OCI-LY1 (cell line): ENCODE data around the gene NLRP5.

ENCODE experiments used
- H2AFZ ChIP-seq: fragments of 200-600 bp; sonication (generic), shearing (Covaris generic); 2 replicates; pipeline ENCODE4 v1.6.0; 2014; ENCODE audit warnings: antibody characterized with exemption, mild to moderate bottlenecking, low read length
- H3F3A ChIP-seq: fragments of 200-600 bp; sonication (generic), shearing (Covaris generic); 2 replicates; pipeline ENCODE4 v1.6.0; 2014; ENCODE audit warnings: mild to moderate bottlenecking, antibody characterized with exemption, low read length, moderate library complexity; ENCODE audit not compliant: insufficient read depth
- H3K27ac ChIP-seq: fragments of 200-600 bp; sonication (generic); 2 replicates; pipeline ENCODE4 v1.5.1; 2014; ENCODE audit warnings: low read length, mixed run types, mild to moderate bottlenecking, low read depth; ENCODE audit not compliant: poor library complexity, severe bottlenecking
- H3K27me3 ChIP-seq: fragments of 200-600 bp; sonication (generic); 2 replicates; pipeline ENCODE4 v1.6.0; 2014; ENCODE audit warnings: antibody characterized with exemption, mild to moderate bottlenecking, low read length, moderate library complexity; ENCODE audit not compliant: insufficient read depth
- H3K36me3 ChIP-seq: fragments of 200-600 bp; sonication (generic); 2 replicates; pipeline ENCODE4 v1.6.1; 2014; ENCODE audit warnings: mild to moderate bottlenecking, antibody characterized with exemption, low read length, moderate library complexity, mixed read lengths; ENCODE audit not compliant: insufficient read depth
- H3K4me1 ChIP-seq: fragments of 200-600 bp; sonication (generic); 2 replicates; pipeline ENCODE4 v1.5.1; 2014; ENCODE audit warnings: mild to moderate bottlenecking, low read length, moderate library complexity; ENCODE audit not compliant: insufficient read depth, severe bottlenecking
- H3K4me2 ChIP-seq: fragments of 200-600 bp; sonication (generic), shearing (Covaris generic); 2 replicates; pipeline ENCODE4 v1.6.1; 2014; ENCODE audit warnings: low read length
- H3K4me3 ChIP-seq: fragments of 200-600 bp; sonication (generic); 2 replicates; pipeline ENCODE4 v1.5.1; 2014; ENCODE audit warnings: low read length, low read depth, mild to moderate bottlenecking, mixed read lengths; ENCODE audit not compliant: poor library complexity, severe bottlenecking
- H3K79me2 ChIP-seq: fragments of 200-600 bp; shearing (Covaris generic); 2 replicates; pipeline ENCODE4 v1.6.1; 2016; ENCODE audit warnings: mixed run types, low read length, mixed read lengths; ENCODE audit not compliant: insufficient read depth
- H3K9ac ChIP-seq: fragments of 200-600 bp; sonication (generic), shearing (Covaris generic); 2 replicates; pipeline ENCODE4 v1.6.1; 2014; ENCODE audit warnings: mild to moderate bottlenecking, low read length, mixed read lengths
- H3K9me2 ChIP-seq: fragments of 200-600 bp; sonication (generic), shearing (Covaris generic); 2 replicates; pipeline ENCODE4 v1.6.1; 2014; ENCODE audit warnings: low read depth, mild to moderate bottlenecking, low read length, mixed read lengths
- H3K9me3 ChIP-seq: fragments of 200-600 bp; shearing (Covaris generic); 2 replicates; pipeline ENCODE4 v1.6.1; 2014; ENCODE audit warnings: low read length, mixed read lengths
- H4K20me1 ChIP-seq: fragments of 200-600 bp; sonication (generic), shearing (Covaris generic); 2 replicates; pipeline ENCODE4 v1.6.0; 2016; ENCODE audit warnings: mild to moderate bottlenecking, low read length; ENCODE audit not compliant: insufficient read depth
- EZH2 ChIP-seq: fragments of 200-600 bp; sonication (generic), shearing (Covaris generic); IDR thresholded peaks from 2 replicates; pipeline ENCODE4 v1.8.0; 2017; ENCODE audit warnings: borderline replicate concordance, mixed run types, mild to moderate bottlenecking, antibody characterized with exemption, low read length, moderate library complexity, mixed read lengths
- TF ChIP-seq, protein P1 (sequence below): fragments of 200-600 bp; sonication (generic), shearing (Covaris generic); IDR thresholded peaks from 2 replicates; pipeline ENCODE4 v1.5.1; 2017; ENCODE audit warnings: mild to moderate bottlenecking, antibody characterized with exemption, low read length, moderate library complexity, mixed read lengths

The NLRP5 gene

DNA sequence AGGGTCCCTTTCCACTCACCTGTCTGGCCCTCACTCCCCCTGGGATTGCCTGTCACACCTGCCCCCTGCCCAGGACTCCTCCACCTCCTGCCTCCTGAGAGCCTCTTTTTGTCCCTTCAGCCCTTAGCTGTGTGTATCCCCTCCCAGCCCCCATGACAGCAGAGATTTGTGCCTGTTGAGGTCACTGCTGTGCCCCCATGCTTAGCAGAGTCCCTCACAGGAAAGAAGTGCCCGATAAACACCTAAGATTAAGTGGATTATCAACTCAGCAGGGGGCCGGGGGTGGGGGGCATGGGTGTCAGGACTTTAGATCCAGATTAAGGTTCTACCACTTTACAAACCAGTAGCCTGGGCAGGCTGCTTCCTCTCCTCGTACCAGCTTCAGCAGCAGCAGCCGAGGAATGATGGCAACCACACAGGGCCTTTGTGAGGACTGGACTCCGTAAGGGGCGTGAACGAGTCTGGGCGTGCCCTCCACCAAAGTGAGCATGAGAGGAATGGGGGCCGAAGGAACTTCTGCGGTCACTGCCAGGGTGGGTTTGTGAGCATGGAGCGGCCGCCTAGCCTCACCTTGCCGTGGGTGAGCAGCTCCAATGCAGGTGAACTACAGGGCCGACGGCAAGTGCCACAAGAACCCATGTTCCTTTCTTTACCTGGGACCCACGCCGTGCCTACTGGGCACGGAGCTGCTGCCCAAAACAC is 98.4 kb downstream of the NLRP5 start:
- Histone ChIP-seq H3K27me3 (no peaks in the 10 kb centered on the region), H4K20me1 (no peaks in the 10 kb centered on the region), H3K9ac (no peak overlapping the region), H3K79me2 (no peaks in the 10 kb centered on the region), H3K4me1 (peaks cover 7% of the 10 kb centered on the region), H3K9me3 (no peaks in the 10 kb centered on the region), H3K36me3 (peaks cover 5% of the 10 kb centered on the region; the same call in 1 of the 2 replicates), H3K9me2 (no peaks in the 10 kb centered on the region), H3K4me3 (no peak overlapping the region), H2AFZ (no peak overlapping the region), H3F3A (no peaks in the 10 kb centered on the region), H3K4me2 (no peak overlapping the region), H3K27ac (no peak overlapping the region)
- TF ChIP-seq, protein P1, sequence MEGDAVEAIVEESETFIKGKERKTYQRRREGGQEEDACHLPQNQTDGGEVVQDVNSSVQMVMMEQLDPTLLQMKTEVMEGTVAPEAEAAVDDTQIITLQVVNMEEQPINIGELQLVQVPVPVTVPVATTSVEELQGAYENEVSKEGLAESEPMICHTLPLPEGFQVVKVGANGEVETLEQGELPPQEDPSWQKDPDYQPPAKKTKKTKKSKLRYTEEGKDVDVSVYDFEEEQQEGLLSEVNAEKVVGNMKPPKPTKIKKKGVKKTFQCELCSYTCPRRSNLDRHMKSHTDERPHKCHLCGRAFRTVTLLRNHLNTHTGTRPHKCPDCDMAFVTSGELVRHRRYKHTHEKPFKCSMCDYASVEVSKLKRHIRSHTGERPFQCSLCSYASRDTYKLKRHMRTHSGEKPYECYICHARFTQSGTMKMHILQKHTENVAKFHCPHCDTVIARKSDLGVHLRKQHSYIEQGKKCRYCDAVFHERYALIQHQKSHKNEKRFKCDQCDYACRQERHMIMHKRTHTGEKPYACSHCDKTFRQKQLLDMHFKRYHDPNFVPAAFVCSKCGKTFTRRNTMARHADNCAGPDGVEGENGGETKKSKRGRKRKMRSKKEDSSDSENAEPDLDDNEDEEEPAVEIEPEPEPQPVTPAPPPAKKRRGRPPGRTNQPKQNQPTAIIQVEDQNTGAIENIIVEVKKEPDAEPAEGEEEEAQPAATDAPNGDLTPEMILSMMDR = no peak
- TF ChIP-seq EZH2 = no peak

DNA sequence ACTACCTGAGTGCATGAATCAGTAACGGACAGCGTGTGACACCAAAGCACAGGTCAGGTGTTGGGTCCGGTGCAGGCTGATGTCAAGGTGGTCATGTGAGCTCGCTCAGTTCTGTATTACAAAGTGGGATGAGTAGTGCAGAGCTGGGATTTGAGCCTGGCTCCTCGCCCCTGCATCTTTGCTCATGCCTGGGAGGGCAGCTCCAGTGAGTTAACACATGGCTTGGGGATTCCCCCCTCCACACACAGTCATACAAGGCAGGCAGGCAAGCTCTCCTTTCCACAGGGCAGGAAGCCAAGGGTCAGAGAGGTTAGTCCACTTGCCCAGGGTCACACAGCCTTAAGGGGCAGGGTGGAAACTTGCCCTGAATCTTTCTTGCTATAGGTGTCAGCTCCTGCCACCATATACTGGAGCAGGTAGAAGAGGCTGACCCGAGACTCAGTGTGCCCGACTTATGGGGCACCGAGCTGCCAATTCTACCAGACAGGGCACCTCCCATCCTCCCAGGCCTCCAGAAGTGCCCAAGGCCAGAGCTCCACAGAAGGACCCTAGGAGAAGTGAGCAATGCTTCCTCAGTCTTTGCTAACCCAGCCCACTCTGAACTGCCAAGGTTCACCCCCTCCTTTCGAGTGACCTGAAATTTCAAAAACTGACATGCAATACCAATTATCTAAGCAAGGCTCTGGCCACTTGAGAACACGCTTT is 99.1 kb downstream of the NLRP5 start:
- no peaks in the 10 kb centered on the region for H4K20me1 ChIP-seq

DNA sequence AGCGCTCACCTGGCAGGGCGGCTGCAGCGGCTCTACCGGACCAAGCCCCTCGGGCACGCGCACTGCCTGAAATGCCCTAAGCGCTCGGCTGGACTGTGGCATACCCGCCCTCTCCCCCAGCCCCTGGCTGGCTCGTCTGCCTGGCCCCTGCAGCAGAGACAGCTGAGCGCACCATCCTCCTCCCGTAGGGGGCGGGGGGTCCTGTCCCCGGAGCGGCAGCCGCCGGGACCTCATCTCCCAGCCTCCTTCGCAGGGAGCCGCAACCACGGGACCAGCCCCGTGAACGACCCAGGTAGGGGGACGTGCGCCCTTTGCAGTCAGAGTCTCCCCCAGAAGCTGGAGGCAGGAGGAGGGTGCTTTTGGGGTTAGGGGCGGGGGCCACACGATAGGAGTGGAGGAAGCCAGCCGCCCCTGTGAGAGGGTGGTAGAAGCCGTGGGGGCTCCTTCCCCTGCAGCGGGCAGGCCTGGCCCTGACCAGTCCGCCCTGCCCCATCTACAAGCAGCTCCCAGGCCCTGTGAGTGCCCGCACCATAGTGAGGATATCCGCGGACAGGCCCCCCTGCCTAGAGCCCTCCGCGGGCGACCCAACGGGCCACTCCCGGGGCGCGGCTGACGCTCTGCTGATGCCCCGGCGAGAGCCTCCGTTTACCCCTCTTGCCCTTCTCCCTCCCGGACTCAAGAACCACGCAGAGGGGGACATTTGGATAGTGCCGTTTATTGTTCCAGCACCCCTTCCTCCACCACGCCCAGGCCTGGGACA is 100.3 kb downstream of the NLRP5 start:
- H3K9me2 ChIP-seq = no peaks in the 10 kb centered on the region
- no peak overlapping the region for H3K27ac ChIP-seq
- no peak overlapping the region for H2AFZ ChIP-seq
- no peak for TF ChIP-seq EZH2
- TF ChIP-seq, protein P1 = no peak
- no peaks in the 10 kb centered on the region for H3K79me2 ChIP-seq
- no peaks in the 10 kb centered on the region for H3K27me3 ChIP-seq
- H3K36me3 ChIP-seq = peaks cover 5% of the 10 kb centered on the region; the same call in 1 of the 2 replicates
- H4K20me1 ChIP-seq = no peaks in the 10 kb centered on the region
- no peak overlapping the region for H3K4me3 ChIP-seq
- no peak overlapping the region for H3K4me2 ChIP-seq
- no peaks in the 10 kb centered on the region for H3F3A ChIP-seq
- no peak overlapping the region for H3K9ac ChIP-seq
- no peaks in the 10 kb centered on the region for H3K9me3 ChIP-seq
- H3K4me1 ChIP-seq = no peaks in the 10 kb centered on the region

More for the DNA sequence above, 99.1 kb downstream of the NLRP5 start:
- no peaks in the 10 kb centered on the region for H3F3A ChIP-seq
- peaks cover 6% of the 10 kb centered on the region for H3K4me1 ChIP-seq
- no peak overlapping the region for H3K4me2 ChIP-seq
- no peaks in the 10 kb centered on the region for H3K27me3 ChIP-seq
- no peaks in the 10 kb centered on the region for H3K9me2 ChIP-seq
- no peak overlapping the region for H2AFZ ChIP-seq
- no peak overlapping the region for H3K27ac ChIP-seq
- H3K9me3 ChIP-seq = no peaks in the 10 kb centered on the region
- no peak overlapping the region for H3K9ac ChIP-seq
- no peaks in the 10 kb centered on the region for H3K79me2 ChIP-seq
- no peak overlapping the region for H3K4me3 ChIP-seq
- H3K36me3 ChIP-seq = peaks cover 5% of the 10 kb centered on the region; the same call in 1 of the 2 replicates
- no peak for TF ChIP-seq EZH2
- TF ChIP-seq, protein P1 = no peak
